Gastroesophageal sphincter (tissue), 4 donors: Measurements from ENCODE around the gene PDIA4. TPM values are rescaled to one million over a fixed set of nuclear protein-coding genes. Genes with fewer than 3 reads are reported as not detected.
"Not testable (repeated sequence)": the region's sequence is repeated elsewhere in the genome, so short reads cannot be mapped to it uniquely, and the experiment has no call there.

Experiments
- ATAC-seq: fragments of 150-250 bp; one replicate; pipeline ENCODE4 v1.9.1; 2016; ENCODE audit warnings: mild to moderate bottlenecking, moderate library complexity
- H3K27ac ChIP-seq, 4 donors: fragments of 200-600 bp; sonication (generic) in 3 of 4; 1 replicate in 3 of 4; 2 replicates in 1 of 4; pipeline ENCODE4 v1.5.1; 2016 to 2019
- H3K27me3 ChIP-seq: fragments of 200-600 bp; sonication (generic); one replicate; pipeline ENCODE4 v1.5.1; 2019
- H3K36me3 ChIP-seq, 2 donors: fragments of 200-600 bp; sonication (generic); one replicate each; pipeline ENCODE4 v1.5.1; 2019; ENCODE audit warnings: control low read depth in 1 of 2
- H3K4me1 ChIP-seq, 3 donors: fragments of 200-600 bp; sonication (generic); 1 replicate in 2 of 3; 2 replicates in 1 of 3; pipeline ENCODE4 v1.5.1; 2016 to 2019; ENCODE audit warnings: control low read depth in 2 of 3
- H3K4me3 ChIP-seq, 2 donors: fragments of 200-600 bp; sonication (generic); one replicate each; pipeline ENCODE4 v1.5.1; 2019; ENCODE audit warnings: mild to moderate bottlenecking in 1 of 2, moderate library complexity in 1 of 2
- H3K9me3 ChIP-seq, 3 donors: fragments of 200-600 bp; sonication (generic); one replicate each; pipeline ENCODE4 v1.5.1; 2017 to 2019; ENCODE audit warnings: control low read depth in 2 of 3
- CTCF ChIP-seq, 4 experiments: fragments of 200-600 bp in 2 of 4; fragments of 450-650 bp in 2 of 4; sonication (generic) in 1 of 4; IDR thresholded peaks; one replicate each; pipeline ENCODE4 v1.5.1; 2017 to 2019; ENCODE audit warnings: antibody characterized with exemption in 4 of 4, mild to moderate bottlenecking in 2 of 4, moderate library complexity in 2 of 4
- EP300 ChIP-seq: sonication (generic); formaldehyde crosslinking; IDR thresholded peaks from one replicate; pipeline ENCODE4 v1.6.1; 2017; ENCODE audit warnings: antibody characterized with exemption, mild to moderate bottlenecking
- POLR2A ChIP-seq, 2 donors: fragments of 450-650 bp; IDR thresholded peaks; one replicate each; pipeline ENCODE4 v1.6.1; 2017; ENCODE audit warnings: antibody characterized with exemption in 2 of 2, mild to moderate bottlenecking in 2 of 2, moderate library complexity in 1 of 2
- POLR2AphosphoS5 ChIP-seq: sonication (generic); formaldehyde crosslinking; IDR thresholded peaks from one replicate; pipeline ENCODE4 v1.6.1; 2017; ENCODE audit warnings: antibody characterized with exemption
- WGBS, 2 donors: methylation state at CpG; one replicate each; pipeline ENCODE4 v1.1.5; 2018; ENCODE audit warnings: low coverage in 1 of 2; 5-methylcytosine and 5-hydroxymethylcytosine counted together
- total RNA-seq, 4 donors: library from RNA; depleted of rRNA; stranded (reverse); fragments of >200 nt; gene quantifications; one replicate each; pipeline ENCODE4 v1.1.0, GENCODE V29; 2016

The PDIA4 gene
- total RNA-seq, 4 donors from 2014 or later, result 25.4 to 81.0 (median 46.5) TPM

GRCh38 chr7:149021725-149022062, 6.6 kb downstream of the PDIA4 start:
- 83 to 92% methylated on average over 5 to 12 of the region's 12 CpGs for WGBS, 2 donors
- peaks cover 0 to 40% of the 10 kb centered on the region in 2 donors for H3K36me3 ChIP-seq
- no peaks in the 10 kb centered on the region for H3K9me3 ChIP-seq
- no peak for ATAC-seq
- no peaks in the 10 kb centered on the region for H3K27me3 ChIP-seq
- H3K4me1 ChIP-seq, result peaks cover 0 to 10% (median under 1%) of the 10 kb centered on the region in 3 donors
- H3K27ac ChIP-seq, result no peak overlapping the region
- TF ChIP-seq POLR2AphosphoS5 (no peak), EP300 (no peak), POLR2A (IDR thresholded peaks at IDR 0.05) (no peak), CTCF (IDR thresholded peaks at IDR 0.05) (no peak)
- H3K4me3 ChIP-seq, result no peak overlapping the region

GRCh38 chr7:149020483-149020882, 7.8 kb downstream of the PDIA4 start:
- H3K4me1 ChIP-seq, result no peaks in the 10 kb centered on the region
- H3K9me3 ChIP-seq, result no peaks in the 10 kb centered on the region
- ATAC-seq, result no peak
- no peaks in the 10 kb centered on the region for H3K27me3 ChIP-seq
- WGBS, 2 donors, result 81 to 92% methylated on average over 8 to 11 of the region's 11 CpGs
- no peak overlapping the region for H3K27ac ChIP-seq
- H3K4me3 ChIP-seq, result no peak overlapping the region
- TF ChIP-seq POLR2AphosphoS5 (no peak), EP300 (no peak), CTCF (IDR thresholded peaks at IDR 0.05) (no peak), POLR2A (IDR thresholded peaks at IDR 0.05) (no peak)
- H3K36me3 ChIP-seq, result peaks cover 0 to 52% of the 10 kb centered on the region in 2 donors

- H3K4me1 ChIP-seq, result no peaks in the 10 kb centered on the region
- H3K27ac ChIP-seq, result no peak overlapping the region
- H3K27me3 ChIP-seq, result no peaks in the 10 kb centered on the region
- no peak for ATAC-seq
- WGBS, 2 donors, result 66 to 93% methylated on average over 5 of the region's 7 CpGs
- no peaks in the 10 kb centered on the region for H3K9me3 ChIP-seq
- TF ChIP-seq POLR2AphosphoS5 (no peak), POLR2A (IDR thresholded peaks at IDR 0.05) (no peak), CTCF (IDR thresholded peaks at IDR 0.05) (no peak), EP300 (no peak)
- no peak overlapping the region for H3K4me3 ChIP-seq
- peaks cover 0 to 88% of the 10 kb centered on the region in 2 donors for H3K36me3 ChIP-seq
Measured at GRCh38 chr7:149016876-149017275, 11.4 kb downstream of the PDIA4 start.

GRCh38 chr7:149014309-149014708, 14.0 kb downstream of the PDIA4 start:
- no peak overlapping the region for H3K4me3 ChIP-seq
- no peaks in the 10 kb centered on the region for H3K9me3 ChIP-seq
- peaks cover 0 to 98% of the 10 kb centered on the region in 2 donors for H3K36me3 ChIP-seq
- no peaks in the 10 kb centered on the region for H3K4me1 ChIP-seq
- TF ChIP-seq POLR2AphosphoS5 (no peak), EP300 (no peak), CTCF (IDR thresholded peaks at IDR 0.05) (no peak), POLR2A (IDR thresholded peaks at IDR 0.05) (no peak)
- 90 to 100% methylated on average over 1 to 6 of the region's 7 CpGs for WGBS, 2 donors
- no peaks in the 10 kb centered on the region for H3K27me3 ChIP-seq
- no peak overlapping the region for H3K27ac ChIP-seq
- no peak for ATAC-seq

GRCh38 chr7:149013876-149014275, 14.4 kb downstream of the PDIA4 start:
- Histone ChIP-seq H3K27ac (no peak overlapping the region), H3K4me3 (no peak overlapping the region), H3K4me1 (no peaks in the 10 kb centered on the region), H3K9me3 (no peaks in the 10 kb centered on the region), H3K36me3 (peaks cover 0 to 98% of the 10 kb centered on the region in 2 donors), H3K27me3 (no peaks in the 10 kb centered on the region)
- ATAC-seq, result no peak
- TF ChIP-seq POLR2A (IDR thresholded peaks at IDR 0.05) (no peak), CTCF (IDR thresholded peaks at IDR 0.05) (no peak), POLR2AphosphoS5 (no peak)
- WGBS, 2 donors, result 83 to 90% methylated on average over 4 of the region's 5 CpGs

GRCh38 chr7:149012730-149013129, 15.6 kb downstream of the PDIA4 start:
- H3K4me1 ChIP-seq, H3K27me3 ChIP-seq, H3K27ac ChIP-seq, H3K9me3 ChIP-seq, H3K4me3 ChIP-seq, ATAC-seq: not testable (repeated sequence)
- WGBS, 2 donors, result 72 to 81% methylated on average over 6 to 7 of the region's 12 CpGs
- peaks cover 0 to 98% of the 10 kb centered on the region in 2 donors for H3K36me3 ChIP-seq
